Activated effector memory CD4-positive, alpha-beta T cell treated with Interleukin-2 at 50 U/mL for 16 hours (primary cell): Measurements from ENCODE around the gene NME2.
"Not testable (repeated sequence)": the region's sequence is repeated elsewhere in the genome, so short reads cannot be mapped to it uniquely, and the experiment has no call there.

Experiments
- DNase-seq: peaks from one replicate; pipeline ENCODE4 v3.0.0-alpha.2; 2020

NME2 gene

GRCh38 chr17:51166198-51166986 is at the start of gene NME2:
Gene NME2 (plus strand): TSS chr17:51166411. CDS start chr17:51166831, 420 bp downstream.
- DNase-seq = peak; percentile 58

- DNase-seq = no peak
These were observed 47.6 kb upstream of the NME2 start for GRCh38 chr17:51118330-51119195.

GRCh38 chr17:51119415-51120356 is 46.5 kb upstream of the NME2 start:
- peak; percentile 27 for DNase-seq

GRCh38 chr17:51120357-51120738 is 45.9 kb upstream of the NME2 start:
- no peak for DNase-seq

GRCh38 chr17:51120739-51121619 is 45.2 kb upstream of the NME2 start, which contains the start of gene SPAG9:
Gene SPAG9 (minus strand): TSS chr17:51120868. CDS start chr17:51120656, 212 bp downstream.
- peak; percentile 87 for DNase-seq

- peak; percentile 39 for DNase-seq
These were observed 44.4 kb upstream of the NME2 start for GRCh38 chr17:51121620-51122472.

- not testable (repeated sequence) for DNase-seq
These were observed 43.6 kb upstream of the NME2 start for GRCh38 chr17:51122473-51123115.

GRCh38 chr17:51124640-51125503 is 41.3 kb upstream of the NME2 start:
- no peak for DNase-seq

- no peak for DNase-seq
These were observed 38.1 kb upstream of the NME2 start for GRCh38 chr17:51128076-51128475.

- no peak for DNase-seq
These were observed 33.3 kb upstream of the NME2 start for GRCh38 chr17:51132964-51133319.

- no peak for DNase-seq
These were observed 32.8 kb upstream of the NME2 start for GRCh38 chr17:51133365-51133764.

- DNase-seq = no peak
These were observed 30.3 kb upstream of the NME2 start for GRCh38 chr17:51135956-51136355.

GRCh38 chr17:51142597-51142996 is 23.6 kb upstream of the NME2 start:
- DNase-seq = no peak

GRCh38 chr17:51144266-51145022 is 21.8 kb upstream of the NME2 start:
- DNase-seq = no peak

GRCh38 chr17:51147650-51148049 is 18.6 kb upstream of the NME2 start:
- no peak for DNase-seq

- no peak for DNase-seq
These were observed 17.0 kb upstream of the NME2 start for GRCh38 chr17:51149163-51149562.

- no peak for DNase-seq
These were observed 15.3 kb upstream of the NME2 start for GRCh38 chr17:51150932-51151331.

GRCh38 chr17:51152766-51153209 is 13.4 kb upstream of the NME2 start:
- DNase-seq = no peak
